HFF-Myc (cell line): ENCODE results near the gene PRG2.
"Not testable (repeated sequence)": the region's sequence is repeated elsewhere in the genome, so short reads cannot be mapped to it uniquely, and the experiment has no call there.

Source experiments
- DNase-seq: peaks from one replicate; pipeline ENCODE4 v3.0.0-alpha.2; 2011; ENCODE audit warnings: low read depth; ENCODE audit errors: extremely low read depth
- H3K4me3 ChIP-seq: replicated peaks from 2 replicates; pipeline ENCODE4 v1.5.1; 2011; ENCODE audit warnings: low read depth, mild to moderate bottlenecking, control low read depth, low read length
- CTCF ChIP-seq: IDR thresholded peaks from 2 replicates; pipeline ENCODE4 v1.5.1; 2012; ENCODE audit warnings: mild to moderate bottlenecking, low read depth, low read length, control low read depth; ENCODE audit errors: missing control alignments

Gene PRG2

GRCh38 chr11:57343825-57344224, 46.6 kb downstream of the PRG2 start:
- TF ChIP-seq CTCF: no peak
- DNase-seq: no peak
- no peak overlapping the region for H3K4me3 ChIP-seq

- TF ChIP-seq CTCF: no peak
- no peak overlapping the region for H3K4me3 ChIP-seq
- no peak for DNase-seq
Measured at GRCh38 chr11:57342702-57343101, 47.7 kb downstream of the PRG2 start.

- no peak overlapping the region for H3K4me3 ChIP-seq
- no peak for TF ChIP-seq CTCF
- DNase-seq: no peak
Measured at GRCh38 chr11:57341250-57341808, 49.1 kb downstream of the PRG2 start.

- no peak for DNase-seq
- H3K4me3 ChIP-seq: no peak overlapping the region
- peak; percentile 15 for TF ChIP-seq CTCF
Measured at GRCh38 chr11:57340039-57340615, 50.3 kb downstream of the PRG2 start.

GRCh38 chr11:57339328-57339727, 51.1 kb downstream of the PRG2 start:
- no peak overlapping the region for H3K4me3 ChIP-seq
- no peak for DNase-seq

GRCh38 chr11:57338142-57338541, 52.3 kb downstream of the PRG2 start, which contains the start of gene P2RX3:
P2RX3 (plus strand) TSS chr11:57338352; CDS start chr11:57338551, 199 bp downstream.
- TF ChIP-seq CTCF: no peak
- DNase-seq: no peak
- H3K4me3 ChIP-seq: no peak within 1 kb of the TSS

More at GRCh38 chr11:57339328-57339727, 51.1 kb downstream of the PRG2 start:
- TF ChIP-seq CTCF: no peak

GRCh38 chr11:57336856-57337255, 53.6 kb downstream of the PRG2 start:
- not testable (repeated sequence) for DNase-seq, H3K4me3 ChIP-seq
